ENCODE measurements around the gene PRAMEF15.
"Not testable (repeated sequence)": the region's sequence is repeated elsewhere in the genome, so short reads cannot be mapped to it uniquely, and the experiment has no call there.

PRAMEF15 gene

DNA sequence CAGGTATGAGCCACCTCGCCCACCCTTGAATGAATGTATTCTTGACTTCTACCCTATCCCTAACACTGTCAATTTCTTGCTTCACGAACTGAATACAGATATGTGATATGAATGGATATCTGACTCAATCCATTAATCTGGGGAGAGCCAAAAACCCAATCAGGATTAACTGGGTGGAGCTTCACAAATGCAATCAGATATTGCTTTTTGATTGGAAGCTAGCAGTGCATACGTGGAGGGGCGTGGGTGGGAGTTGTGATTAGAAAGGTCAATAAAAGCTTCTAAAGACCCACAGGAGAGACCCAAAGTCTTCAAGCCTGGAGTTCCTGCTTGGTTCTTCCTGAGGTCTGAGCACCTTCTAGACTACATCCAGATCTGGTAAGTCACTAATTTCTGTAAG lies at the start of gene PRAMEF15:
Gene PRAMEF15, plus strand, starts transcription at position 301 of the 400 bp plus-strand sequence. CDS start 2,827 bp downstream, outside the sequence.
- not testable (repeated sequence) for DNase-seq

DNA sequence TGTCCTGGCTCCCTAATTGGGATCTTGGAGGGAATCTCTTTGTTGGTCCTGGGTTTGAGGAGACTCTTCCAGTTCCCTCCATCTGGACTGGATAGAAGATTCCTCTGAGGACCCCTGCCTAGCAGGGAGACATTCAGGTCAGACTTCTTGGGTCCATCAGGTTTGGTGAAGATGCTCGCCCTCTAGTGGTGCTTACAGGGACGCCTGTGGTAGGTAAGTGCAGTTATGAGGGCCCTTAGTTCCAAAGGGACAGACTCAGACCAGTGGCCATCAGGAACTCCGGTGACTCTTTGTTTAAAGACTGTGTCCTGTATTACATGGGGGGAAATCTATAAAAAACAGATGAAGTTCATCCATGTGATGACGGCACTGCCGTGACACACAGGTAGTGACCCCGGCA lies 38.4 kb upstream of the PRAMEF15 start:
- not testable (repeated sequence) for DNase-seq

GRCh38 chr1:13279617-13280016 lies 35.8 kb upstream of the PRAMEF15 start:
- not testable (repeated sequence) for DNase-seq

DNA sequence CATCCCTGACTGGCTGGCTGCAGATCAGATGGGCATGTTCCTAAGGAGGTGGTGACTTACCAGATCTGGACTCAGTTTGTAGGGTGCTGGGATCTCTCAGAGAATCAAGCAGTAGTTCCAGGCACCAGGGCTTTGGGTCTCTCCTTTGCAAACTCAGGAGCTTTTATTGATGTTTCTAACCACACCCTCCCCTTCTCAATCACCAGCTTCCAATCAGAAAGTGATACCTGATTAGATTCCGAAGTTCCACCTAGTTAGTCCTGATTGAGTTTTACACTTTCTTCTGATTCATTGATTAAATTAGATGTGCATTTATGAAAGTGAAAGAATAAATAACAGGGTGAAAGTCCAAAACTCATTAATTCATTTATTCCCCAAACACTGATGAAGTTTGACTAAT lies 30.3 kb upstream of the PRAMEF15 start, which contains the start of gene PRAMEF8:
Gene PRAMEF8, minus strand, starts transcription at position 101 of the 400 bp plus-strand sequence. CDS start 1,046 bp downstream, outside the sequence.
- not testable (repeated sequence) for DNase-seq

DNA sequence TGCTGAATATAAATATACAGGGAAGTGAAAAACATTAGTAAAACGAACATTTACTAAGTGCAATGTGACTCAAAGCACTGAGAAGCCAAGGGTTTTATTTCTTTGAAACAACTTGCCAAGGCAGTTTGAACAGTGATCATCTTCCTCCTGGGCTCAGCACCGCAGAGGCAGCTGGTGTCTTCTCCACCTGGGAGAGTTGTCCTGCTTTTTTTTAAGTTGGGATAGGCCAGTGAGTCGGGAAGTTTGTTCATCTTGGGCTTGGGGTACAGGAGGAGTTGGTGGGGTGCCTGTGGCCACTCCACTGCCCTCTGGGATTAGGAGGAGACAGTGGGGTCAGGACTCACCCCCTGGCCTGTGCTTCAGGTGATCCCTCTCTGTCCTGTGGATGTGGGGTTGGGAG lies 26.4 kb upstream of the PRAMEF15 start:
- not testable (repeated sequence) for DNase-seq

DNA sequence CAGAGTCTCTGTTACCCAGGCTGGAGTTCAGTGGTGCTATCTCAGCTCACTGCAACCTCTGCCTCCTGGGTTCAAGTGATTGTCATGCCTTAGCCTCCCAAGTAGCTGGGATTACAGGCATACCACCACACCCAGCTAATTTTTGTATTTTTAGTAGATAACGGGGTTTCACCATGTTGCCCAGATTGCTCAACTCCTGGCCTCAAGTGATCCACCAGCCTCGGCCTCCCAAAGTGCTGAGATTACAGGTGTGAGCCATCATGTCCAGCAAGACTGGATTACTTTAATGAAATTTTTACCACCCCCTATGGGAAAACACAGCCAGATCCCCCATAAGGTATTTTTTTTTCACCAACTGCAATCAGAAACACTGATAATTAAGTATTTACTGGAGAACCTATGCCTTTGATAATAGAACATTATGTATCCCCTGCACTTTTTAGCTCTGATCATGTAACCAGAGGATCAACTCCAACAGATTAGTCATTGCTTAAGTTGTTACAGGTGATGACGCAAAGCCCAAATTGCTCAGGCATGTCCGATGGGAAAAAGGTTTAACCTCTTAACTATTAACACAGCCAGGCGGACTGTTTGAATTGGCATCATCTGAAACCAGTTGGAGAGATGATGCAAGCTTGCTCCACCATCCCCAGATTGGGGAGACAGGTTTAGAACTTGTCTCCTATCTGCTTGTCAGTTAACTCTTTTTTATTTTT lies 18.0 kb upstream of the PRAMEF15 start:
- DNase-seq = not testable (repeated sequence)

DNA sequence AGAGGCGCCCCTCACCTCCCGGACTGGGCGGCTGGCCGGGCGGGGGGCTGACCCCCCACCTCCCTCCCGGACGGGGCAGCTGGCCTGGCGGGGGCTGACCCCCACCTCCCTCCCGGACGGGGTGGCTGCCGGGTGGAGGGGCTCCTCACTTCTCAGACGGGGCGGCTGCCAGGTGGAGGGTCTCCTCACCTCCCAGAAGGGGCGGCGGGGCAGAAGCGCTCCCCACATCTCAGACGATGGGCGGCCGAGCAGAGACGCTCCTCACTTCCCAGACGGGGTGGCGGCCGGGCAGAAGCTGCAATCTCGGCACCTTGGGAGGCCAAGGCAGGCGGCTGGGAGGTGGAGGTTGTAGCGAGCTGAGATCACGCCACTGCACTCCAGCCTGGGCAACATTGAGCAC lies 16.7 kb upstream of the PRAMEF15 start:
- not testable (repeated sequence) for DNase-seq

DNA sequence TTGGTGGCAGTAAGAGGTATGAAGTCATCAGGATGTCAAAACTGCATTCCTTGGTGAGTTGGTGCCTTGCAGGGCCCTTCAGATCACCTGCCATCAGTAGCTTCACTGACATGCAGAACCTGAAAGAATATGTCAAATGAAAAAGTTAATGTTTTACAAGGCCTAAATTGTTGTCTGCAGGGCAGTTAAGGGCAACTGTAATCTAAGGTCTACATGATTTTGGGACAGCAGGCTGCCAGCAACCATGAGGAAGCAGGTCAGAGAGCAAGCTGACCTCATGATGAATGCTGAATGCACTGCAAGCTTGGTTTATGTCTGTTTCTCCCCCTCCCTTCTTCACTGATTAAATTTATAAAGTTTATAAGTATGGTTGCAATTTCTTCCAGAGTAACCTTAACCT lies 13.2 kb upstream of the PRAMEF15 start:
- DNase-seq = not testable (repeated sequence)

- DNase-seq = not testable (repeated sequence)
These were observed 12.1 kb upstream of the PRAMEF15 start, which contains the start of gene PRAMEF33 for GRCh38 chr1:13303239-13303638. TSS of gene PRAMEF33 (plus strand) at chr1:13303539. CDS start at chr1:13305955, 2,416 bp downstream.

DNA sequence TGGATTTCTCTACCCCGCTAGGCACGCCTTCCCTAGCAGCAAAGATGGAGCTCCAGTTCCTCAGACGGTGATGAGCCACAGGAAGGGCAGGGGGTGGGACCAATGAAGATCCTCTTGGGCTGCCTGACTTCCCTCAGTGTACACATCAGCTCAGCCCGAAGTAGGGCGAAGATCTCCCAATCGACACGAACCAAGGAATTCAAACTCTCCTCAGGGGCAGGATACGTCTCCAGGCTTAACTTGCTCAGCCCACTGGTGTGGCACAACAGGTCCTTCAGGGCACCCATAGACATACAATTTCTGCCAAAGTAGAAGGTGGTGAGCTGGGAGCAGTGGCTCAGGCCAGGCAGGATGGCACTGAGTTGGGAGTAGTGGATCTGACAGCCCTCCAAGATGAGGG lies 27.1 kb downstream of the PRAMEF15 start:
- not testable (repeated sequence) for DNase-seq

GRCh38 chr1:13347034-13347433 lies 31.7 kb downstream of the PRAMEF15 start, which contains the start of gene PRAMEF14:
TSS of gene PRAMEF14 (minus strand) at chr1:13347134. CDS start at chr1:13345314, 1,820 bp downstream.
- not testable (repeated sequence) for DNase-seq

- DNase-seq = not testable (repeated sequence)
These were observed 38.1 kb downstream of the PRAMEF15 start for GRCh38 chr1:13353476-13353875.

GRCh38 chr1:13354475-13354874 lies 39.1 kb downstream of the PRAMEF15 start:
- not testable (repeated sequence) for DNase-seq

- not testable (repeated sequence) for DNase-seq
These were observed 41.4 kb downstream of the PRAMEF15 start for GRCh38 chr1:13356774-13357173.

- not testable (repeated sequence) for DNase-seq
These were observed 47.0 kb downstream of the PRAMEF15 start for GRCh38 chr1:13362364-13362763.

GRCh38 chr1:13364928-13365327 lies 49.5 kb downstream of the PRAMEF15 start:
- DNase-seq = not testable (repeated sequence)

GRCh38 chr1:13366536-13366935 lies 51.2 kb downstream of the PRAMEF15 start:
- not testable (repeated sequence) for DNase-seq

DNA sequence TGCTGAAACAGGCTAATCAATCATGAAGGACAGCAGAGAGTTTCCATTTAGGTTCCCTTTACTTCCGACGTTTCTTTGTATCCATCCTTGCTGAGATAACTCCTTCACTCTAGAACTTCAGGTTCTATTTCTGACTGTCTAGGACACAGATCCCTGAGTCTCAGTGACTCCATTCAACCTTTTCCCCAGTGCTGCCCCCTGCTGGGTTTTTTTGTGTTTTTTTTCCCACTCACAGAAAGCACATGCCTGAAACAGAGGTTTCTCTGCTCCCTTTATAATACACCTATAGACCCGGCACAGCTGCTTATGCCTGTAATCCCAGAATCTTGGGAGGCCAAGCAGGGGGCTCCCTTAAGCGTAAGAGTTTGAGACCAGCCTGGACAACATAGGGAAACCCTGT lies 53.2 kb downstream of the PRAMEF15 start:
- not testable (repeated sequence) for DNase-seq
